Erythroblast (primary cell): ENCODE measurements around the gene NR1H2.

Source experiments
- DNase-seq, 2 experiments: peaks; one replicate each; lab custom pipeline; 2025; lab: John Stamatoyannopoulos, UW
- GATA1 ChIP-seq: IDR thresholded peaks from 2 replicates; pipeline ENCODE4 v1.6.1; 2011; ENCODE audit warnings: low read depth, mild to moderate bottlenecking, control low read depth, low read length, moderate library complexity
- POLR2A ChIP-seq: IDR thresholded peaks from 2 replicates; pipeline ENCODE4 v1.6.1; 2011; ENCODE audit warnings: mild to moderate bottlenecking, low read length

The NR1H2 gene

GRCh38 chr19:50413531-50413930, 37.3 kb downstream of the NR1H2 start:
- no peak for DNase-seq
- TF ChIP-seq POLR2A (no peak), GATA1 (no peak)

GRCh38 chr19:50414864-50415660, 38.8 kb downstream of the NR1H2 start:
- no peak for TF ChIP-seq GATA1

GRCh38 chr19:50415661-50416033, 39.4 kb downstream of the NR1H2 start:
- TF ChIP-seq GATA1 (no peak), POLR2A (no peak)
- DNase-seq, result peak; percentile 48 to 56

More at GRCh38 chr19:50414864-50415660, 38.8 kb downstream of the NR1H2 start:
- peak; percentile 86 to 90 for DNase-seq

GRCh38 chr19:50416034-50416977, 40.0 kb downstream of the NR1H2 start:
- no peak for DNase-seq
- no peak for TF ChIP-seq GATA1
- TF ChIP-seq POLR2A, result no peak

- TF ChIP-seq POLR2A, result no peak
- TF ChIP-seq GATA1, result no peak
- no peak for DNase-seq
Observed at GRCh38 chr19:50417111-50418081, 41.1 kb downstream of the NR1H2 start.

GRCh38 chr19:50418176-50419021, 42.1 kb downstream of the NR1H2 start, which contains the start of gene SPIB:
Gene SPIB, plus strand, starts transcription at chr19:50418938. Its CDS starts 25 bp downstream, at chr19:50418963.
- TF ChIP-seq POLR2A (no peak), GATA1 (no peak)
- no peak for DNase-seq

GRCh38 chr19:50419022-50419579, 42.8 kb downstream of the NR1H2 start:
- DNase-seq, result no peak
- TF ChIP-seq POLR2A (no peak), GATA1 (no peak)

- TF ChIP-seq GATA1 (no peak), POLR2A (no peak)
- no peak for DNase-seq
Observed at GRCh38 chr19:50419580-50420035, 43.4 kb downstream of the NR1H2 start.

- TF ChIP-seq POLR2A, result no peak
- TF ChIP-seq GATA1, result no peak
- DNase-seq, result no peak
Observed at GRCh38 chr19:50420127-50420526, 43.9 kb downstream of the NR1H2 start.

GRCh38 chr19:50420808-50421207, 44.6 kb downstream of the NR1H2 start:
- DNase-seq, result no peak
- TF ChIP-seq POLR2A (no peak), GATA1 (no peak)

GRCh38 chr19:50422397-50423278, 46.4 kb downstream of the NR1H2 start:
- TF ChIP-seq GATA1, result no peak
- no peak for TF ChIP-seq POLR2A
- DNase-seq, result no peak
